Neural progenitor cell (in vitro differentiated cells): ENCODE data around the gene SLC24A4. TPM values are rescaled to one million over a fixed set of nuclear protein-coding genes. Genes with fewer than 3 reads are reported as not detected.

Source experiments
- DNase-seq: peaks from one replicate; pipeline ENCODE4 v3.0.0-alpha.2; 2016; ENCODE audit warnings: low spot score
- H2AFZ ChIP-seq: fragments of 200-600 bp; sonication (generic); replicated peaks from 2 replicates; pipeline ENCODE4 v1.6.1; 2016; ENCODE audit warnings: antibody characterized with exemption
- H3F3A ChIP-seq: fragments of 200-600 bp; sonication (generic); 2 replicates; pipeline ENCODE4 v1.6.1; 2016; ENCODE audit warnings: antibody characterized with exemption, low read depth
- H3K27ac ChIP-seq: fragments of 200-600 bp; sonication (generic); 2 replicates; pipeline ENCODE4 v1.5.1; 2016; ENCODE audit warnings: mild to moderate bottlenecking
- H3K27me3 ChIP-seq: fragments of 200-600 bp; sonication (generic); 2 replicates; pipeline ENCODE4 v1.6.1; 2016; ENCODE audit warnings: mild to moderate bottlenecking, moderate library complexity
- H3K36me3 ChIP-seq: fragments of 200-600 bp; sonication (generic); 2 replicates; pipeline ENCODE4 v1.5.1; 2016
- H3K4me1 ChIP-seq: fragments of 200-600 bp; sonication (generic); 2 replicates; pipeline ENCODE4 v1.6.1; 2016; ENCODE audit warnings: mixed run types
- H3K4me2 ChIP-seq: fragments of 200-600 bp; sonication (generic); 2 replicates; pipeline ENCODE4 v1.6.1; 2016
- H3K4me3 ChIP-seq: fragments of 200-600 bp; sonication (generic); 2 replicates; pipeline ENCODE4 v1.5.1; 2016
- H3K79me2 ChIP-seq: fragments of 200-600 bp; sonication (generic); 2 replicates; pipeline ENCODE4 v1.6.1; 2016; ENCODE audit warnings: low read depth
- H3K9ac ChIP-seq: fragments of 200-600 bp; sonication (generic); 2 replicates; pipeline ENCODE4 v1.6.1; 2016
- H3K9me3 ChIP-seq: fragments of 200-600 bp; sonication (generic); 2 replicates; pipeline ENCODE4 v1.5.1; 2016; ENCODE audit warnings: low read depth
- H4K20me1 ChIP-seq: fragments of 200-600 bp; sonication (generic); 2 replicates; pipeline ENCODE4 v1.6.1; 2016; ENCODE audit warnings: low read depth
- H3K27ac Mint-ChIP-seq: 3 replicates; pipeline ENCODE4 v1.8.0; 2021; ENCODE audit warnings: mixed read lengths
- H3K27me3 Mint-ChIP-seq: 2 replicates; pipeline ENCODE4 v1.8.0; 2022; ENCODE audit warnings: low read depth, mild to moderate bottlenecking, inconsistent platforms, moderate library complexity, mixed read lengths; ENCODE audit not compliant: insufficient read depth
- H3K36me3 Mint-ChIP-seq: 3 replicates; pipeline ENCODE4 v1.8.0; 2021; ENCODE audit warnings: mixed read lengths
- H3K4me1 Mint-ChIP-seq: 3 replicates; pipeline ENCODE4 v1.8.0; 2021; ENCODE audit warnings: mixed read lengths
- H3K4me3 Mint-ChIP-seq: 3 replicates; pipeline ENCODE4 v1.8.0; 2021; ENCODE audit warnings: mild to moderate bottlenecking, moderate library complexity, mixed read lengths
- H3K9me3 Mint-ChIP-seq: 3 replicates; pipeline ENCODE4 v1.8.0; 2020; ENCODE audit warnings: mixed read lengths
- EZH2 ChIP-seq: fragments of 200-600 bp; sonication (generic); IDR thresholded peaks from 2 replicates; pipeline ENCODE4 v1.6.1; 2017; ENCODE audit warnings: antibody characterized with exemption, mild to moderate bottlenecking, moderate library complexity
- EZH2phosphoT487 ChIP-seq: fragments of 200-600 bp; sonication (generic); IDR thresholded peaks from 2 replicates; pipeline ENCODE4 v1.6.1; 2017; ENCODE audit warnings: antibody characterized with exemption
- total RNA-seq: library from RNA; depleted of rRNA; stranded (reverse); fragments of >200 nt; gene quantifications from 2 replicates; pipeline ENCODE4 v1.2.3, GENCODE V29; 2015; ENCODE audit warnings: low replicate concordance
- TF ChIP-seq, protein P1 (sequence below): fragments of 200-600 bp; sonication (generic); IDR thresholded peaks from 2 replicates; pipeline ENCODE4 v1.5.1; 2017; ENCODE audit warnings: antibody characterized with exemption, mild to moderate bottlenecking

Gene SLC24A4
- total RNA-seq, 1 donor from 2014 or later, result 0.73 TPM

DNA sequence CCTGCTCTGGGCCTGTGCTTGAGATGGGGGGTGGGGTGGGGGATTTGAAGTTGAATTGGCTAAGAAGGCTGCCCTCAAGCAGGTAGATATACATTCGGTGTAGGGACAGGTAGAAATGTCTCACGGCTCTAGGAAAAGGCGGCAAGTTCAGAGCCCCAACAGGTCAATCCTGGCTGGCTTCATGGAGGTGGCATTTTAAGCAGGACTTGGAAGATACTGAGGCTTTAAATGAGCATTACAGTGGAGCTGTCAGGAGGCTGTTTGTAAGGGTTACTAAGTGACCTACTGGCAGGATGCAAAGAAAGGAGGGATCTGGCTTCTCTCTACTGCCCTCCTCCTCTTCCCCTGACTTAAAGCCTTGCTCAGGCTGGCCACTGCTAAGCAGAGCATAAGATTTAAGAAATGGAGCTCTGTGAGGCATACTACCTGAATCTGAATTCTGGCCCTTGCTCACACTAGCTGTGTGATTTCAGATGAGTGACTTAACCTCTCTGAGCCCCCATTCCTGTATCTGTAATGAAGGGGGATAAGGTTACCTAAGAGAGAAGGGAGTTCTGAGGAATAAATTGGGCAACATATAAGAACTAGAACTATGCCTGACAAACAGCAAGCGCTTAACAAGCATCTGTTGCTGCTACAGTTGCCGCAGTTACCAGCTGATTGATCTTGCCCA is 61.6 kb downstream of the SLC24A4 start:
- no peak for DNase-seq
- H3K27me3 Mint-ChIP-seq, result peaks cover 17% of the 10 kb centered on the region
- no peak overlapping the region for H3K4me2 ChIP-seq
- H3K36me3 ChIP-seq, result no peaks in the 10 kb centered on the region
- no peak overlapping the region for H3K27ac Mint-ChIP-seq
- H3K4me3 Mint-ChIP-seq, result no peak overlapping the region
- H3F3A ChIP-seq, result no peaks in the 10 kb centered on the region
- no peaks in the 10 kb centered on the region for H3K9me3 Mint-ChIP-seq
- H3K9me3 ChIP-seq, result no peaks in the 10 kb centered on the region
- no peaks in the 10 kb centered on the region for H3K79me2 ChIP-seq
- no peaks in the 10 kb centered on the region for H3K36me3 Mint-ChIP-seq
- H3K9ac ChIP-seq, result no peak overlapping the region
- peaks cover 18% of the 10 kb centered on the region for H3K4me1 Mint-ChIP-seq
- no peak overlapping the region for H3K27ac ChIP-seq
- H4K20me1 ChIP-seq, result no peaks in the 10 kb centered on the region
- H3K27me3 ChIP-seq, result no peaks in the 10 kb centered on the region
- no peak overlapping the region for H2AFZ ChIP-seq
- H3K4me3 ChIP-seq, result no peak overlapping the region
- H3K4me1 ChIP-seq, result no peaks in the 10 kb centered on the region
- TF ChIP-seq, protein P1, sequence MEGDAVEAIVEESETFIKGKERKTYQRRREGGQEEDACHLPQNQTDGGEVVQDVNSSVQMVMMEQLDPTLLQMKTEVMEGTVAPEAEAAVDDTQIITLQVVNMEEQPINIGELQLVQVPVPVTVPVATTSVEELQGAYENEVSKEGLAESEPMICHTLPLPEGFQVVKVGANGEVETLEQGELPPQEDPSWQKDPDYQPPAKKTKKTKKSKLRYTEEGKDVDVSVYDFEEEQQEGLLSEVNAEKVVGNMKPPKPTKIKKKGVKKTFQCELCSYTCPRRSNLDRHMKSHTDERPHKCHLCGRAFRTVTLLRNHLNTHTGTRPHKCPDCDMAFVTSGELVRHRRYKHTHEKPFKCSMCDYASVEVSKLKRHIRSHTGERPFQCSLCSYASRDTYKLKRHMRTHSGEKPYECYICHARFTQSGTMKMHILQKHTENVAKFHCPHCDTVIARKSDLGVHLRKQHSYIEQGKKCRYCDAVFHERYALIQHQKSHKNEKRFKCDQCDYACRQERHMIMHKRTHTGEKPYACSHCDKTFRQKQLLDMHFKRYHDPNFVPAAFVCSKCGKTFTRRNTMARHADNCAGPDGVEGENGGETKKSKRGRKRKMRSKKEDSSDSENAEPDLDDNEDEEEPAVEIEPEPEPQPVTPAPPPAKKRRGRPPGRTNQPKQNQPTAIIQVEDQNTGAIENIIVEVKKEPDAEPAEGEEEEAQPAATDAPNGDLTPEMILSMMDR, result no peak
- TF ChIP-seq EZH2 (no peak), EZH2phosphoT487 (no peak)

DNA sequence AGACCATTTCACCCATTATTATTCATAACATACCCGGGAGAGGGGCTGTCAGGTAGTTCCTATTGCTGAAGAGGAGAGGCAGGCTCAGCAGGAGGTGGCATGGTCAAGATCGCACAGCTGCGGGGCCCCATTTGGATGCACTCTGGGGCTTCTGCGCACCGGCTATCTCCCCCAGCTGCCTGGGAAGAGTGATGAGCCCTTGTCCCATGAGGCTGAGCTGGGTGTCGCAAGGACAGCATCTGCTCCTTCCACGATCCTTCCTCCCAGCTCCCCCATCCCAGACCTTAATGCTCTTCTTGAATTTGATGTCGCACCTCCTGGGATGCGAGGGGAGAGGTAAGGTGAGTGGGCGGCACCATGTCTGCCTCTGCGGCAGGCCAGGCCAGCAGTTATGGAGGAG is 62.6 kb downstream of the SLC24A4 start:
- Histone ChIP-seq H3F3A (no peaks in the 10 kb centered on the region), H3K9ac (no peak overlapping the region), H4K20me1 (no peaks in the 10 kb centered on the region), H3K4me1 (no peaks in the 10 kb centered on the region), H3K4me2 (no peak overlapping the region), H3K27me3 (no peaks in the 10 kb centered on the region), H3K79me2 (no peaks in the 10 kb centered on the region), H3K36me3 (no peaks in the 10 kb centered on the region), H3K27ac (no peak overlapping the region), H3K4me3 (no peak overlapping the region), H2AFZ (no peak overlapping the region), H3K9me3 (no peaks in the 10 kb centered on the region)
- Mint-ChIP-seq H3K36me3 (no peaks in the 10 kb centered on the region), H3K4me1 (peaks cover 18% of the 10 kb centered on the region), H3K27me3 (peaks cover 23% of the 10 kb centered on the region), H3K27ac (no peak overlapping the region), H3K9me3 (no peaks in the 10 kb centered on the region), H3K4me3 (peak overlapping the region; percentile 46)
- TF ChIP-seq, protein P1, result no peak
- no peak for TF ChIP-seq EZH2phosphoT487
- no peak for TF ChIP-seq EZH2
- no peak for DNase-seq

DNA sequence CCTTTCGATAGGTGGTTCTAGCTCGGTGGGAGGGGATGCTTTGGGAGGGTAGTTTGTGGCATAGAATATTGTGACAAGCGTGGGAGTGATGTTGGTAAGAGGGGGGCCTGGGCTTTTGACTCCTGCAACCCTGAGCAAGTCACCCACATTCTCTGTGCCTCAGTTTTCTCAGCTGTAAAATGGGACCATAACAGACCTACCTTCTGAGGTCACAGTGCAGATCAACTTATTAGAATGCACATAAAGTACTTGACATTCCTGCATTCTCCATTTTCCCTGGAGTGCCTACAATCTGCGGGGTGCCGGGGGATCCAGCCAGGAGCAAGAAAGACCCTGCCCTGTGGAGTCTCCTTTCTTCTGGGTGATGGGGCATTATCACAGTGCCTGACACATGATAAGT is 63.2 kb downstream of the SLC24A4 start:
- no peak for TF ChIP-seq EZH2phosphoT487
- no peak for TF ChIP-seq EZH2
- TF ChIP-seq, protein P1, result no peak
- Mint-ChIP-seq H3K27ac (peak overlapping the region; percentile 33), H3K4me1 (peaks cover 18% of the 10 kb centered on the region), H3K4me3 (peak overlapping the region; percentile 15), H3K9me3 (no peaks in the 10 kb centered on the region), H3K36me3 (no peaks in the 10 kb centered on the region), H3K27me3 (peaks cover 21% of the 10 kb centered on the region)
- Histone ChIP-seq H3K36me3 (no peaks in the 10 kb centered on the region), H3K4me1 (no peaks in the 10 kb centered on the region), H3F3A (no peaks in the 10 kb centered on the region), H3K79me2 (no peaks in the 10 kb centered on the region), H3K4me3 (no peak overlapping the region), H3K9ac (no peak overlapping the region), H3K4me2 (no peak overlapping the region), H2AFZ (no peak overlapping the region), H3K9me3 (no peaks in the 10 kb centered on the region), H4K20me1 (no peaks in the 10 kb centered on the region), H3K27me3 (no peaks in the 10 kb centered on the region), H3K27ac (no peak overlapping the region)
- no peak for DNase-seq
